ENCODE measurements around the gene ZFP42.

The ZFP42 gene

GRCh38 chr4:188046657-188047056, 51.1 kb downstream of the ZFP42 start:
- no peak for DNase-seq (ENCODE audit: low read depth)
- TF ChIP-seq, protein P1, sequence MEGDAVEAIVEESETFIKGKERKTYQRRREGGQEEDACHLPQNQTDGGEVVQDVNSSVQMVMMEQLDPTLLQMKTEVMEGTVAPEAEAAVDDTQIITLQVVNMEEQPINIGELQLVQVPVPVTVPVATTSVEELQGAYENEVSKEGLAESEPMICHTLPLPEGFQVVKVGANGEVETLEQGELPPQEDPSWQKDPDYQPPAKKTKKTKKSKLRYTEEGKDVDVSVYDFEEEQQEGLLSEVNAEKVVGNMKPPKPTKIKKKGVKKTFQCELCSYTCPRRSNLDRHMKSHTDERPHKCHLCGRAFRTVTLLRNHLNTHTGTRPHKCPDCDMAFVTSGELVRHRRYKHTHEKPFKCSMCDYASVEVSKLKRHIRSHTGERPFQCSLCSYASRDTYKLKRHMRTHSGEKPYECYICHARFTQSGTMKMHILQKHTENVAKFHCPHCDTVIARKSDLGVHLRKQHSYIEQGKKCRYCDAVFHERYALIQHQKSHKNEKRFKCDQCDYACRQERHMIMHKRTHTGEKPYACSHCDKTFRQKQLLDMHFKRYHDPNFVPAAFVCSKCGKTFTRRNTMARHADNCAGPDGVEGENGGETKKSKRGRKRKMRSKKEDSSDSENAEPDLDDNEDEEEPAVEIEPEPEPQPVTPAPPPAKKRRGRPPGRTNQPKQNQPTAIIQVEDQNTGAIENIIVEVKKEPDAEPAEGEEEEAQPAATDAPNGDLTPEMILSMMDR (conservative IDR thresholded peaks at IDR 0.05; ENCODE audit: low read depth, low read length), result no peak
- H3K4me3 ChIP-seq (ENCODE audit: low read depth, low read length), result no peak overlapping the region

GRCh38 chr4:188053302-188053701, 57.7 kb downstream of the ZFP42 start:
- no peak overlapping the region for H3K4me3 ChIP-seq (ENCODE audit: low read depth, low read length)
- no peak for DNase-seq (ENCODE audit: low read depth)
- TF ChIP-seq, protein P1 (conservative IDR thresholded peaks at IDR 0.05; ENCODE audit: low read depth, low read length), result no peak

Measured in choroid plexus epithelial cell (primary cell).